ENCODE results near the gene COTL1. TPM values are rescaled to one million over a fixed set of nuclear protein-coding genes. Genes with fewer than 3 reads are reported as not detected.
A peak's percentile ranks its signal among the peaks of the same experiment; 100 is the strongest.

Gene COTL1
- total and polyA plus RNA-seq, 12 donors = 6.4 to 72.9 (median 9.7) TPM

DNA sequence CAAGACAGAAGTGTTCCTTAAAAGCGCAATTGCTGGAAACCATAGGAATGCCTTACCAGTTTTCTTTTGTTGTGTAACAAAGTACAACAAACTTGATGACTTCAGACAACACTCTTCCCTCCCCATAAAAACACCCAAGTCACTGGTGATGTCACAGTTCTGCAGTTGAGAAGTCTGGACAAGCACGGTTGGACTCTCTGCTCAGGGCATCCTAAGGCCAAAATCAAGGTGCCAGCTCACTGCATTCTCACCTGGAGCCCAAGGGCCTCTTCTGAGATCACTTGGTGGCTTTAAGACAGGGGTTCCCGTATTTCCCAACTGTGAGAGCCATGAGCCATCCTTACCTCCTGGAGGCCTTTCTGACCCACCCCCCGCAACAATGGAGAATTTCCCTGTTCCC lies 67.8 kb downstream of the COTL1 start:
- DNase-seq (no peak), ATAC-seq (no peak)
- intact Hi-C loops (cut with DNase I) = no loop called here
- Histone ChIP-seq H3K27me3 (peaks cover 0 to 26% (median 4%) of the 10 kb centered on the region in 7 donors), H3K27ac (peak overlapping the region in 2 of 10 donors; percentile 22 to 84), H3K4me1 (peaks cover 0 to 10% (median 0%) of the 10 kb centered on the region in 9 donors), H3K4me3 (no peak overlapping the region), H3K9me3 (no peaks in the 10 kb centered on the region), H3K36me3 (no peaks in the 10 kb centered on the region)
- WGBS, 2 donors = 70 to 73% methylated on average over 4 of the region's 4 CpGs
- TF ChIP-seq, protein P1, sequence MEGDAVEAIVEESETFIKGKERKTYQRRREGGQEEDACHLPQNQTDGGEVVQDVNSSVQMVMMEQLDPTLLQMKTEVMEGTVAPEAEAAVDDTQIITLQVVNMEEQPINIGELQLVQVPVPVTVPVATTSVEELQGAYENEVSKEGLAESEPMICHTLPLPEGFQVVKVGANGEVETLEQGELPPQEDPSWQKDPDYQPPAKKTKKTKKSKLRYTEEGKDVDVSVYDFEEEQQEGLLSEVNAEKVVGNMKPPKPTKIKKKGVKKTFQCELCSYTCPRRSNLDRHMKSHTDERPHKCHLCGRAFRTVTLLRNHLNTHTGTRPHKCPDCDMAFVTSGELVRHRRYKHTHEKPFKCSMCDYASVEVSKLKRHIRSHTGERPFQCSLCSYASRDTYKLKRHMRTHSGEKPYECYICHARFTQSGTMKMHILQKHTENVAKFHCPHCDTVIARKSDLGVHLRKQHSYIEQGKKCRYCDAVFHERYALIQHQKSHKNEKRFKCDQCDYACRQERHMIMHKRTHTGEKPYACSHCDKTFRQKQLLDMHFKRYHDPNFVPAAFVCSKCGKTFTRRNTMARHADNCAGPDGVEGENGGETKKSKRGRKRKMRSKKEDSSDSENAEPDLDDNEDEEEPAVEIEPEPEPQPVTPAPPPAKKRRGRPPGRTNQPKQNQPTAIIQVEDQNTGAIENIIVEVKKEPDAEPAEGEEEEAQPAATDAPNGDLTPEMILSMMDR (IDR thresholded peaks at IDR 0.05) = no peak

DNA sequence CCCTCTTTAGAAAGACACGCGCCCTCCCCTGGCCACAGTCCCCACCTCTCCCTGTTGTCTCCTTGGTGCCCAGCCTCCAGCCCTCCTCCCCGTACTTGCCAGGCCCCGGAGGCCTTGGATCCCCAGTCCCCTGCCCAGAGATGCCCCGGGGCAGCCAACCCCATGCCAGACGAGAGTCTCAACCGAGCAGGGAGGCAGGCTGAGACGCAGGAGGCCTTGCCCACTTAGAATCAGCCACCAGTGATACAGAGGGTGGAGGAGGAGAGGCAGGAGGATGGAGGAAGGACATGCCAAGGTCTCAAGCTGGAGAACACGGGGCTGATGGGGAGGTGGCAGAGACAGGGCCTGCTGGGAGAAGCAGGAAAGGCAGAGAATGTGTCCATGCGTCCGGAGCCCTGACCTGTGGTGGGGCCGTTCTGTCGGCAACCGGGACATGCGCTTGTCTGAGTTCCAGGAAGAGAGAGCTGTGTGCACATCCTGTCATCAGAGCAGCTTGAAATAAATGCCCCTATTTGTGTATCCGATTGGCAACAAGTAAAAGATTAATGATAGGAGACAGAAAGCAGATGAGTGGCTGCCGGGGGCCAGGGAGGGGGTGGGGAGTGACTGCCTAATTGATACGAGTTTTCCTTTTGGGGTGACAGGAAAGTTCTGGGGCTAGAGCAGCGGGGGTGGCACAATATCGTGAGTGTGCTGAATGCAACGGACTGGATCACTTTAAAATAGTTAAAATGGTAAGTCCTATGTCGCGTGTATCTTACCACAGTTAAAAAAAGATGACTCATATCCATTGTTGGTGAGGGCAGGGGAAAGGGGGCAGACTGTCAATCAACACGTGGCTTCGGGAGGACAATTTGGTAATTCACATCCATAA lies 68.7 kb downstream of the COTL1 start:
- WGBS, 2 donors = 54 to 65% methylated on average over 25 of the region's 25 CpGs
- DNase-seq (peak in 1 of 2 donors; percentile 17), ATAC-seq (peak; percentile 47 to 81 (median 63))
- H3K4me1 ChIP-seq = peaks cover 0 to 19% (median 5%) of the 10 kb centered on the region in 9 donors
- peak overlapping the region in 4 of 10 donors; percentile 5 to 84 (median 40) for H3K27ac ChIP-seq
- peak overlapping the region in 1 of 10 donors; percentile 21 for H3K4me3 ChIP-seq
- no peaks in the 10 kb centered on the region for H3K36me3 ChIP-seq
- intact Hi-C loops (cut with DNase I) = no loop called here
- TF ChIP-seq, protein P1 (IDR thresholded peaks at IDR 0.05) = no peak
- H3K27me3 ChIP-seq = peaks cover 0 to 28% (median 10%) of the 10 kb centered on the region in 7 donors
- no peaks in the 10 kb centered on the region for H3K9me3 ChIP-seq

DNA sequence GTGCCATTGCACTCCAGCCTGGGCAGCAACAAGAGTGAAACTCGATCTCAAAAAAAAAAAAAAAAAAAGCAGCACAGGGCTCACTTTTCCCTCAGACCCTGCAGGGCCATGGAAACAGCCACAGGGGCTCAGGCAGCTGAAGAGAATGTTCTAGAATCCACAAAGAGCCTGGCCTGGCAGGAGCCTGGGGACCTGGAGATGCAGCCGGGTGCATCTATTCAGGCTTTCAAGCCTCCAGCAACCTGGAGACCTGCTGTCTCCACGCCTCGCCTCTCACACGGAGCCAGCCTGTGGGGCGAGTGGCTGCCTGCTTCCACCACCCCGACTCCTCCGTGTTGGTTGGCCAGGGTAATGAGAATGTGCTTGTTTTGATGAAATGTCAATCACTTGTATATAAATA lies 69.4 kb downstream of the COTL1 start:
- Histone ChIP-seq H3K36me3 (no peaks in the 10 kb centered on the region), H3K9me3 (no peaks in the 10 kb centered on the region), H3K27me3 (peaks cover 0 to 28% (median 10%) of the 10 kb centered on the region in 7 donors), H3K4me3 (no peak overlapping the region), H3K27ac (peak overlapping the region in 2 of 10 donors; percentile 56 to 84), H3K4me1 (peaks cover 0 to 21% (median 5%) of the 10 kb centered on the region in 9 donors)
- DNase-seq (no peak), ATAC-seq (no peak)
- intact Hi-C loops (cut with DNase I) = no loop called here
- TF ChIP-seq, protein P1 (IDR thresholded peaks at IDR 0.05) = no peak
- WGBS, 2 donors = 91 to 99% methylated on average over 7 to 8 of the region's 8 CpGs

DNA sequence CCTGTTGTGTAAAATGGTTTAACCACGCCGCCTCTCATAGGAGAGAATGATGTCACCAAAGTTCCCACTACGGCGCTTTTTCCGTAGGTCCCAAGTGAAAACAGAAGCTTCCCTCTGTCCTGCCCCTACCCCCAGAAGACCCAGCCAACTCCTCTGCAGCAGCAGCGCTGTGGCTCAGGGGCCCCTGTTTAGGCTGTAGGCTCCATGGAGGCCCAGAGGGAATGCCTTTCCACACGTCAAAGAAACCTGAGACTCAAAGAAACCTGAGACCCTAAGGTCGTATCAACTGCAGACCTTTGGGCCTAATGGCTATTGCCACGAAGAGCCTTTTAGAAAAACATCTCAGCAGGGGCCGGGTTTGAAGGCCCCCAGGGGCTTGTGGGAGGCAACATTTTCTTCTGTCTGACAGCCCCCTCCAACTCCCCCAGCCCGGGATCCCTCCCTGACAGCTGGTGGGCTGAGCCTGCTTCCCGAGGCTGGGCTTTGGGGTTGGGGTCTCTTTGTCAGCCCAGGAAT lies 70.3 kb downstream of the COTL1 start:
- peaks cover 0 to 21% (median 5%) of the 10 kb centered on the region in 9 donors for H3K4me1 ChIP-seq
- H3K27me3 ChIP-seq = peaks cover 0 to 28% (median 10%) of the 10 kb centered on the region in 7 donors
- TF ChIP-seq, protein P1 (IDR thresholded peaks at IDR 0.05) = no peak
- H3K36me3 ChIP-seq = no peaks in the 10 kb centered on the region
- WGBS, 2 donors = 75 to 76% methylated on average over 12 of the region's 12 CpGs
- H3K27ac ChIP-seq = no peak overlapping the region
- ATAC-seq (no peak), DNase-seq (no peak)
- no peaks in the 10 kb centered on the region for H3K9me3 ChIP-seq
- intact Hi-C loops (cut with DNase I) = no loop called here
- H3K4me3 ChIP-seq = no peak overlapping the region

Data from heart right ventricle (tissue), 16 donors.